ENCODE results near the gene TMEM178A.

The TMEM178A gene

GRCh38 chr2:39682066-39682692 is 16.5 kb downstream of the TMEM178A start:
- no peak for DNase-seq

DNA sequence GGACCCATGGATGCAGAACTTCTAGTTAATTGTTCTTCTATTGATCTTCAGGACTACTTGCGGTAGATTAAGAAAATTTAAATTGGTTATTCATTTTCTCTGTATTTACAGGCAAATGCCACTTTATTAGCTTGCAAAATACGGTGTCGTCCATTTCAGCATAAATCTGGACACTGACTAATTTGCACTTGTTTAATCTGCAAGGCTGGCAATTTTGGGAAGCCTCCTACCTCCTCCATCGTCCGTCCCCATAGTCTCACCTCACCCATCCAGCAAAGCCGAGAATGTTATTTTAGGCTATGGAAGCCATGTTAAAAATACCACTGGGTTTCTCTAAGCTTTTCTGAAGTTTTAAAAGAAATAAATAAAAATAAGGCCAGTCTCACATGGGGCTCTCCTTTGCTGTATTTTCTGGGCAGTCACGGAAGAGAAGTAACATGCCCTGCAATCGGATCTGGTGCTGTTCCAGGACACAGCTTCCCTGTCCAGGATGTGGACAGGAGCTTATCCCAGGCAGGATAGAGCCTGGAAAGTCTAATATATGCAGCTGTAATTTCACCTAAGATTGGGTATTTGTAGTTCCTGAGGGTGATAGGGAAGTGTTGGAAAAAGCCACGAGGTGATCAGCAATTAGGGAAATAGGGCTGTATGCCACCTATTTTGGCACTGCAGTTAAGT is 17.4 kb downstream of the TMEM178A start:
- DNase-seq, result no peak

GRCh38 chr2:39684464-39684863 is 18.7 kb downstream of the TMEM178A start:
- no peak for DNase-seq

DNA sequence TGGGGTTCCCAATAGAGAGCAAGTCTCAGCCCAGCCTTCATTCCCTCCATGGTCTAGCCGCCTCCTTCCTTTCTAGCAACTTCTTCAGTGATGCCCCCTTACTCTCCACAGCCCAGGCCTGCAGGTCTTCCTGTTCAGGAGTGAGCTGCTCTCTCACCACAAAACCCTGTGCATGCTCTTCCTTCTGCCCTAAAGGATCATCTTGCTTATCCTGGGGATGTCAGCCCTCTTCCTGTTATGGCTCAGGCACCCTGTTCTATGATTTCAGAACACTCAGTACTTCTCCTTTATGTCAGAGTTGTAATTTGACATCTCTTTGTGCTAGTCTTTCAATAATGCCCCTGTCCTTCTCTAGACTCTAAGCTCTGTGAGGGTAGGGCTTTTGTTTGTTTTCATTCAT is 19.4 kb downstream of the TMEM178A start:
- no peak for DNase-seq

DNA sequence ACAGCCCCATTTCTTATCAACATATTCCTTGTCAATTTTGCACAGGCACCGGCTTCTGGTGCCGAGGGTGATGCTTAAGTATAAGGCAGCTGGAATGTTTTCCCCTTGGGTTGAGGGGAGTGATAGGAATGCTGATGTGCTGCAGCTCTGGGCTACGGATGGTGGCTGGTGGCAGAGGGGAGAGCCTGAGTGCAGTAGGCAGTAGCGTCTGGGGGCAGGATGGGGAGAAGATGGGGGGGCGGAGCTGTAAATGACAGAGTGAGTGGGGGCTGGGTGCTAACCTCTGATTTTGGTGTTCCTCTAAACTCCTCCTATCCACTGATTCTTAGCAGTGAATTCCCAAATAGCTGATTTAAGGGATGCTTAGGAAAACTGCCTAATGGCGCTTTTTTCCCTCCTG is 20.7 kb downstream of the TMEM178A start:
- no peak for DNase-seq

DNA sequence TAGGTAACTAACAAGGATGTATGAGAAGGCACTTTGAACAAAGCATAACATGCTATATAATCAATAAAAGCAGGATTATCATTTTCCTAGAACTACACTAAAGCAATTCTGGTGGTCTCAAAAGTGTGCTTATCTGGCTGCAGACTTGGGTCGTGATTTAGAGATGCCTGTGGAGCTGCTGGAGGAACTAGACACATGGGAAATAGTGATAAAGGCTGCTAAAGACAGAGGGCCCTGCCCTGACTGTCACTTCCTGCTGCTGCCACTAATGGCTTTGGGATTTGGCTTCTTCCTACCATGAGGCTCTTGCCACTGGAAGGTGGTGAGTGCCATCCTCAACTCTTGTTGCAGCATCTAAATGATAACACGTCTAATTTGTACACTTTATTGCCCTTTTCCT is 22.5 kb downstream of the TMEM178A start:
- DNase-seq, result no peak

DNA sequence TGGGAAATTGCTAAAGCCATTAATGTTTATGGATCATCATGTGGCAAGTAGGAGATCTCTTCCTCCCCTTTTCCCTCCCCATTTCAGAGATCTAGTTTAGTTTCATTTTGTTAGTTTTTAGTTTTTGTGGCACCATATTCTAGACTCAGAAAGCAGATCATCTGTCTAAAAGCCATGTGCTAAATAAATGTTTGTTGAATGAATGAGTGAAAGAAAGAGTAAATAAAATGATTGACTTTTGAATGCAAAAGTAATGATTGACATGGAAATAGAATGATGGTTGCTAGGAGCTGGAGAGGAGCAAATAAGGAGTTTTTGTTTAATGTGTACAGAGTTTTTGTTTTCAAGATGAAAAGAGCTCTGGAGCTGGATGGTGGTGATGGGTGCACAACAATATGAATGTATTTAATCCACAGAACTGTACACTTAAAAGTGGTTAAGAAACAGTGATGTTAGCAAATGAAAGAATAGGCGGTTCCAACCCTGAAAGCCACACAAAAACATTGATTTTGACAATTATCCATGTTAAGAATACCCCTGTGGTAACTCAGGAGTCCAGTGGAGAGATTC is 23.6 kb downstream of the TMEM178A start:
- DNase-seq, result no peak

GRCh38 chr2:39689876-39690275 is 24.2 kb downstream of the TMEM178A start:
- no peak for DNase-seq

DNA sequence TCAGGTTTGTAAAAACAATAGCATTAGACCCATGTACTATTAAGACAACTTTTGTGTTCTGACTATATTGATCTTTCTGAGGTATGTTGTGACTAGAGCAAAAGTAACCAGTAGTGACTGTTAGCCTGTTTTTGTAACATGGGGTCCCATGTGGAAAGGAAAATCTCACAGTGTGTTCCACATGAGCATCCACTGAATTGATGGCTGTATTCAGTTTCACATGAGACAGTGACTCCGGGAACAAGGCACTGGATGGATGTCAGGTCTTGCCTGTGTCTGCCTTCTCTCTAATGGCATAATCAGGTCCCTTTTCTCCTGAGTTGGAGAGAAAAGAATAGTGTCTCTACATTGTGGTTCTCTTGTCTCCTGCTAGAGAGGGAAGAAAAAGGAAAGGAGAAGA is 27.5 kb downstream of the TMEM178A start:
- no peak for DNase-seq

GRCh38 chr2:39696101-39696553 is 30.4 kb downstream of the TMEM178A start:
- no peak for DNase-seq

DNA sequence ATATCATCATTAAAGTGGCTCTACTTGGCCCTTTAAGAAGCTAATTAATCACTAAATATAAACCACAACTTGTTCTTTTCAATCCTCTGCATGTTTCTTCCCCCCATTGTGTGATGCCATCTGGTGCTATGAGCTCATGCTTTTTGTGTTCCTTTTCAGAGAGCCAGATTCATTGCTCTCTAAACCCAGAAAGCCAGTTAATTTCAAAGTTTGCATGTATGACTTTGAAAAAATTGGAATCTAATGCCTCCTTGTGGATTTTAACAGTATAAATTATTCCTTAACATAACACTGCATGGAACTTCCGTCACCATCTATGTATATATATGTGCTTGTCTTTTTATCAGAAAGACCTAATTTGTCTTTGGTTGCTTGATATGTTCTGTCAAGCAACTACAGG is 31.1 kb downstream of the TMEM178A start:
- no peak for DNase-seq

- DNase-seq, result no peak
Observed at GRCh38 chr2:39697454-39697853, 31.7 kb downstream of the TMEM178A start.

DNA sequence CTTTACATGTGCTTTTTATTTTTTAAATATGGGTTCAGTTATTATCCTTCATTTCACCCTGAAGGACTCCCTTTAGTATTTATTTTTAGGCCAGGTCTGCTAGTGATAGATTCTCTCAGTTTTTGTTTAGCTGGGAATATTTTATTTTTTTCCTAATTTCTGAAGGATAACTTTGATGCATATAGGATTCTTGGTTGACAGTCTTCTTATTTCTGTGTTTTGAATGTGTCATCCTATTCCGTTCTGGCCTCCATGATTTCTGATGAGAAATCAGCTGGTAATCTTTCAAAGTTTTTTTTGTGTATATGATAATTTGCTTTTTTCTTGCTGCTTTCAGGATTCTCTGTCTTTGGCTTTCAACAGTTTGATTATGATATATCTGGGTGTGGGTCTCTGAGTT is 35.4 kb downstream of the TMEM178A start:
- DNase-seq, result no peak

DNA sequence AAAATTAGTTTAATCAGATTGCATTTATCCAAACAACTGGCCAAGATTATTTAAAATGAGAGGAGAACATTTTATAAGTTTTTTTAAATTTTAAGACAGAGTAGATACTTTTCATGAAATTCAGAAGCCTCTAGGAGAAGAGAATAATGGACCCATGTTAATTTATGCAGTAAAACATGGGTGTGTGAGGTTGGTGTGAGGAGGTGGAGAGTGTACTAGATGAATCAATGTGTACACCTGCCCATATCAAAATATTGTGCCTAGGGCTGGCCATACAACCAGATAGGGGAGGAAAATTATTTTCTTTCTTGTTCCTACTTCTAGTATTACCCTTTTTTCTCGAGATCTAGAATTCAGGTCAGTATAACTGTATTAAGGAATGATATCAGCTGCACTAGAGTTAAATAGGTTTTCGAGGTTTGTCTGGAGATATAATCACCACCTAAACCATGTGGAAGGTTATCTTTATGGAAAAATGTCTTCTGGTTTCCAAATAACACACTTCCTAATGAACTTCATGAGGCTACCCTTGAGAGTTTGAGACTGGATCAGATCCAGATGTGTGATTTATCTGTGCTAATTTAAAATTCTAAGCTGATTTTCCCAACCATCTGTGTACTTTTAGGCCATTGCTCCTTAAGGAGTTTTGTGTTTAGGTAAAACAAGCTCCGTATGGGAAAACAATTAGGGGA is 37.6 kb downstream of the TMEM178A start:
- no peak for DNase-seq

DNA sequence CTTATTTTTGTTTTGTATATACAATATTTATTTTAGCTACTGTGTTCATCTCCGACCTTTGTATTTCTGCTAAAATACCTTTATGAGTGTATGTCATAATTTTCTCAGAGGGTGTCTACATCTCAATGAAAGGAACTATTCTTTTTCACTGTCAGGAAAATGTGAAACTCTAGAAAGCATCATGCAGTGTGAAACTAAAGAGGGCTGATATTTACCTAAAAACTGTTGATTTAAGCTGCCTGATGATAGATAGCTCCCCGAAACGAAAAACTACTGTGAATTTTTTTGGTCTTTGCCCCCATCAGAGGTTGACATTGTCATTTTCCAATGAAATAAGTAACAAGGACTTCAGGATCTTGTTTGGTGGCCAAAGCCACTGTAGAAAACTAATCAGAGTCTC is 38.8 kb downstream of the TMEM178A start:
- no peak for DNase-seq

DNA sequence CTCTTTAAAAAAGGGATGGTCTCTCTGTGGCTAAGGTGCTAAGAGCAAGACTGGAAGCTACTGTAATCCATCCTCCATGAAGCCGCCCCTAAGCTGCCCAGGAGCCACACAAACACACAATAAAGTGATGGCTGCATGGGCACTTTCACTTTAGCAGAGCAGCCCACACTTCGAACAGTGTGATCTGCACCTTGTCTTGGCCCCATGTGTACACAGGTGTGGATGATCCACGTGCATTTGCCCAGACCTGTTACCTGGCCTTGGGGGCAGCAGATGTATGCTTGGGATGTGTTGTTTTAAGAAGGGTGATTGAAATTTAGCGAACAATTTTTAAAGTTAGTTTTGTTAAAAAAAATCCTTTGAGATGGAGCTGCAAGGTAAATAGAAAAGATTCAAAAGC is 39.9 kb downstream of the TMEM178A start:
- DNase-seq, result no peak

DNA sequence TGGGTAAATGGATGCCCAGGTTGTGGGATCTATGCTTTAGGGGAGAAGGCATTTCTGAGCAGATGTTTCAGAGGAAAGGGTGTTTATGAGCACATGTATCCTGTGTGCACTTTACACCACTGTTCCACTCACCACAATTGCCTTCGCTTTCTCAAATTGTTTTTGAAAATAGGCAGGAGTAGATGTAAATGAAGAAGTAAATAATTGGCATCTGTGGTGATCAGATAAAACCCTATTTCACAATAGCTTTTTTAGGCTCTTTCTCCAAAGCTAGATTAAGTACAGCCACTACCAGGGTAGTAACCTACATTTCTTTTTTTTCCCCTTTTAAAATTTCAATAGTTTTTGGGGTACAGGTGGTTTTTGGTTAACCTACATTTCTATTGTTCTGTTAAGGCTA is 40.6 kb downstream of the TMEM178A start:
- no peak for DNase-seq

DNA sequence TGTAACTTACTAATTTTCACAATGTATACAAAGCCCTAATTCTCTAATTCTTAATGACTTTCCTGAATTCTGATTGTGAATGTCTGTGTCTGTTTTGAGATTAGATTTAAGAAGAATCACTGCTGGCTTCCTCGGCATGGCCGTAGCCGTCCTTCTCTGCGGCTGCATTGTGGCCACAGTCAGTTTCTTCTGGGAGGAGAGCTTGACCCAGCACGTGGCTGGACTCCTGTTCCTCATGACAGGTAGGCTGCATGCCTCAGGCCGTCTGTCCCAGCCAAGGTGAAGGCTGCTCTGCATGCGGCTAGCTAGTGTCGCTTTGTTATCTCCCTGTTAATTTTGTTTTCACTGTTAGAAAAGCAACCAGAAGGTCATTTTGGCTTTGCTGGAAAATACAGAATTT is 41.2 kb downstream of the TMEM178A start:
- no peak for DNase-seq

- DNase-seq, result no peak
Observed at GRCh38 chr2:39708003-39708402, 42.3 kb downstream of the TMEM178A start.

DNA sequence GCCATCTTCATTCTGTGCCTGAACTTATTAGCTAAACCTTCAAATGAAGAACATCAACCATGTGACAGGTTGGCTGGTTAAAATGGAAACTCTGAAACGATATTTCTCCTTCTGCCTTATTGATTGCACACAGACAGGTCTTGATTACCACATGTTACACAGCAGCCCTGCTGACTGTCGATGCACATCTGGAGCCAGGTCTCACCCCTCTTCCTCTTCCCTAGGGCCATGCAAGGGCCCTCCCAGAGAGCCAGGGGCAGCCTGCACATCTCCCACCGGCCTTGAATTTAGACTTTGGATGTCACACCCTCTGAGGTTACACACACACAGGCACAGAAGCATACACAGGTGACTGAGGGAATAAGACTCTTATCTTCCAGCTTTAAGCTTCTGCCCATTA is 45.1 kb downstream of the TMEM178A start:
- DNase-seq, result no peak

GRCh38 chr2:39712953-39713352 is 47.2 kb downstream of the TMEM178A start:
- DNase-seq, result no peak

DNA sequence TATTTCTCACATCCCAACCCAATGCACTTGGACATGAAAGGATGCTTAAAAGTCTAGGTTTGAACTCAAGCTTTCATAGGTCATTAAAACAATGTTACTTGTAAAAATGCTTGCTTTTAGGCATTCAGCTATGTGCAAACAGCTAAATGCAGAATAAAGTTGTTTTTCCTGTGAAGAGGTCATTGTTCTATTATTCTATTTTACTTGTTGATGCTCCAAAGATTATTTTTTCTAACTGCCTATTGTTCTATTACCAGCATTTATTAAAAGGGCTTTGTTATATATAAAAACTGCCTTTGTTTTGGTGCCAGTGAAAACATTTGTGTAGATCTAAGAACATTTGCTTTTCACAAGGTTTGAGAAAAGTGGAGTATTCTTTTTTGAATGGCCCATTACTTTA is 49.4 kb downstream of the TMEM178A start:
- no peak for DNase-seq

DNA sequence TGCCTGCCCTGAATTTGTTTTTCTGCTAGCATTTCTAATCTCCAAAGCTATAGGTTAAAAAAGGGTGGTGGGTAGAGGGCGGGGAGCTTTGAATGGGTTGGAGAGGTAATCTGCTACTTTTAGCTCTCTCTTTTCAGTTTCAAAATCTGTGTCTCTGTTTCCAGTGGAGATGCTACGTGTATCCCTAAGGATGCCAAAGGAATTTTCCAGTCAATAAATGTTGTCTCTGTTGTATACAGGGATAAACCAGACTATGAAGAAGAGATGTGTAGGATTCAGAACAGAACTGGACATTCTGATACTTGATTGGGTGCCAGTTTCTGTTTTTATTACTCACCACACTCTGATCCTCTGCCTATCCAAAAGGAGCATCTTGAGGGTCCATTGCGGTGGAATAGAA is 50.1 kb downstream of the TMEM178A start:
- DNase-seq, result no peak

- no peak for DNase-seq
Observed at GRCh38 chr2:39717067-39717466, 51.4 kb downstream of the TMEM178A start.

All from activated CD4-positive, alpha-beta T cell treated with anti-CD3 and anti-CD28 coated beads, Interleukin-2, amount 50 U/mL, for 48 hours (primary cell).